Measurements from ENCODE around the gene NHSL2.

- no peak for TF ChIP-seq CTCF (IDR thresholded peaks at IDR 0.05)
- TF ChIP-seq POLR2AphosphoS5 (IDR thresholded peaks at IDR 0.05) = no peak
- no peak for TF ChIP-seq POLR2A (IDR thresholded peaks at IDR 0.05)
Measured at GRCh38 chrX:72002875-72003274, 92.2 kb downstream of the NHSL2 start.
